HG02798 (cell line): ENCODE results near the gene TMEM119.
"Not testable (repeated sequence)": the region's sequence is repeated elsewhere in the genome, so short reads cannot be mapped to it uniquely, and the experiment has no call there.

Experiments used
- ATAC-seq: cut with Tn5 transposase; IDR thresholded peaks from one replicate; pipeline ENCODE4 v1.9.1; 2021; ENCODE audit warnings: mild to moderate bottlenecking; ENCODE audit not compliant: unreplicated experiment, poor library complexity

The TMEM119 gene

DNA sequence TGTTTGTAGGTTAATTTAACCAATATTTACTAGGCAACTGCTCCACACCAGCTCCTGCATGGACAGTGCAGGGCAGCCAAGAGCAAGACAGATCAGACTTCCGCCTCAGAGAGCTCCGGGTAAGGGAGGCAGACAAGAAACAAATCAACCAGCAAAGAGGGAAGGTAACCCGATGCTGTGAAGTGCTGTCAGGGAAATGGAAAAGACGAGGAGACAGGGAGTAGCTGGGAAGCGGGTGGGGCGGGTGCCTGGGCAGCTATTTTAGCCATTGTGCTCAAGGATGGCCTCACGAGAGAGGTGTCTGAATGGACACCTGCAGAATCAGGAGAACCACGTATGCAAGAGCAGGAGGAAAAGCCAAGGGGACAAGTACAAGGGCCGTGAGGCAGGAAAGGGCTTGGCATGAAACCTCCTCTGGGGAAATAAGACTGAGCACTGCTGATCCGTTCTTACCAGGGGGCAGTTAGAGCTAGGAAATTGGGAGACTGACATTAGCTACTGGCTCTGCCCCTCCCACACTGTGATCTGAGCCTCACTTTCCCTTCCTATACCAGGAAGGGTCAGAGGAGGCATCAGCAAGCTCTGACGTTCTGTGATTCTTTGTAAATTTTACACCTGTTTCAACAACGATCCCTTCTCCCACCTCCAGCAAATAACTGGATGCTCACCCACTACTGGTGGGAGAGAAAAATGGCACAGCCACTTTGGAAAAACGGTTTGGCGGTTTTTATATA lies 6.5 kb upstream of the TMEM119 start:
- no peak for ATAC-seq

- ATAC-seq = no peak
Observed at GRCh38 chr12:108603743-108604142, 5.9 kb upstream of the TMEM119 start.

DNA sequence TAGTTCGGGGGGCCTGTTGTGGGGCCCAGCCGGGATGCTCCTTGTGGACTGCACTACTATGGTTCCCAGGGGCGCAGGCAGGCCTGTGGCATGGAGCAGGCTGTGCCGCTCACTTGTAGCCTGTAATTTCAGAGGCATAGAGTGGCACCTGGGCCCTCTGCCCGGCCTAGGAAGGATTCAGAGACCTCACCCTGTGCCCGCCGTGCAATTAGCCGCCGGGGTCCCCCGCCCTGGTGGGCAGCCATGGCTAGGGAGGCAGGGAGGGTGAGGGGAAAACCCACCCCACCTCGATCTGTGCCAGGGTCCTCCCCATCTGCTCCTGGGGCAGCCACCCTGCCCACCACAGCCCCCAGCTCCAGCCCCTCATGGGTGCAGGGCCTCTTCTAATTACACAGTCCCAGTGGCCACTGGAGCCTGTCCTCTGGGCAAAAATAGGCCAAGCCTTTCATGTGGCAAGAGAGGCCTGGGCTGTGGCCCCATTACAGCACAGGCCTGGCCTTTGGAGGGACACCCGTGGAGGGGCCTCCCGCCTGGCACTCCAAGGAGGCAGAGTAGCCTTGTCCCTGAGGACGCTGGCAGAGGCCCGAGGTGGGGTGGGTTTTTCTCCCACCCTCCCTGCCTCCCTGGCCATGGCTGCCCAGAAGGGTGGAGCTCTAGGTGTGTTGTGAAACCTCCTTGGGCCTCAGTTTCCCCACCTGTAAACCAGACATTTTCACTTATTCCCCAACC lies 5.3 kb upstream of the TMEM119 start:
- no peak for ATAC-seq

GRCh38 chr12:108602209-108602705 lies 4.4 kb upstream of the TMEM119 start:
- ATAC-seq = no peak

- no peak for ATAC-seq
Observed at GRCh38 chr12:108600702-108601007, 2.8 kb upstream of the TMEM119 start.

GRCh38 chr12:108599948-108600701 lies 2.2 kb upstream of the TMEM119 start:
- ATAC-seq = no peak

DNA sequence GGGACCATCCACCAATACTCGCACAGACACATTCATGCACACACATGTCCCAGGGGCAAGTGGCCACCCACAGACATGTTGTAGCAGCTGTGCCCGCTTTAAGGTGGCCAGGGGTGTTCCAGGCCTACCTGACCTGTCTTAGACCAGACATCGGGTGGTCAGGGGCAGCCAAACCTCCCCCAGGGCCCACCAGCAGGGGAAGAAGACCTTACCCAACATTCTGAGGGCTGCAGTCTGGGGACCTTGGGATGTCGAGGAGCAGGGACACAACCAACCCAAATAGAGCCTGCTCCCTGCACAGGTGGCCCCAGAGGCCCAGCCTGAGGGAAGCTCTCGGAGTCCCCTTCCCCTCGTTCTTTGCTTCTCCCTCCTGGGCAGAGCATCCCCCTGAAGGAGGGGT lies 1.7 kb upstream of the TMEM119 start:
- ATAC-seq = no peak

DNA sequence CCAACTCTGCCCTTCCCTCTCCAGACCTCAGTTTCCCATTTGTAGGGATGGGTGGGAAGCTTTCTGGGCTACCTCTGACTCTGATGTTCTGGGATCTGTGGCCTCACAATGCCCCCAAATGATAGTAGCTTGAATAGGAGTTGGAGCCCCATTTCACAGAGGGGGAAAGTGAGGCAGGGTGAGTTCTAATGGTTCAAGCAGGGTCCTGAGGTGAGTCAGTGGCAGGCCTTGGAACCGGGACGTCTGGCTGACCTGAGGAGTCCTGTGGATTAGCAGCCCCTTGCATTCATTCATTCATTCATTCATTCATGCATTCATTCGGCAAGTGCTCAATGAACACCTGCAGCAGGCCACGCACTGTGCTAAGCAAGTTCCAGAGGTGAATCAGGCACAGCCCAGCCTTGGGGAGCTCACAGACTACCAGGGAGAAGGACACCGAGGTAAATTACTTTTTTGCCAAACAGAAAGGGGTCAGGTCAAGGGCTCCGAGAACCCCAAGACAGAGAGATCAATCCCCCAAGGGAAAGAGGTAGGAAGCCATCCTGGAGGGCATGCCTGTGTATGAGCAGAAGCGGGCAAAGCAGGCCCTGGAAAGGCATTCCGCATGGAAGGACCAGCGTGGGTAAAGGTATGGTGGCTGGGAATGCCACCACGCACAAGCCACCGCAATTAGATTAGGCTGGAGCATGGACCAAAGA lies 818 bp upstream of the TMEM119 start:
- no peak for ATAC-seq

DNA sequence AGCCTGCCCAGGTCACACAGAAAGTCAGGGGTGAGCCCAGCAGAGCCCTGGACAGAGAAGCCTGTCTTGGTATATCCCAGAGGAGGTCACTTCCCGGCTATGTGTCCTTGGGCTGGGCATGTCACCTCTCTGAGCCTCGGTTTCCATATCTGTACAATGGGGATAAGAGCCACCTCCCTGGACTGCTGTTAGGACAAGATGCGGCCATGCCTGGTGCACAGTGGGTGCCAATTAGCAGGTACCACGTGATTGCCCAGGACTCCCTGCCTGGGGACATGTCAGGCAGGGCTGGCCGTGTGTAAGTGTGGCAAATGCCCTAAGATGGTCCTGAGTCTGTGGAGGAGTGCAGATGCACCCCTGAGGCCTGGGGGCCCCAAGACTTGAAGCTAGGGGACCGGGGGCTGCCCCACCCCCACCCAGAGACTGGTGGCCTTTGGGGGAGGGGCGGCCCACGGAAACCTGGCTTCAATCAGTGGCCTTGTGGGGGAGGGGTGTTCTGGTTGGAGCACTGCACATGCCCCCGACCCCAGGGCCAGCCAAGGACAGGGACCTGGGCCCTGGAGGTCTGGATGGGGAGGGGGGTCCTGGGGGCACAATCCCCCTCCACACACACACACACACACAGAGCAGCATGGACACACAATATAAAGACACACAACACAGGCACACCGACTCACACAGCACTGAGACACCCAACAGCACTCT lies 878 bp downstream of the TMEM119 start:
- no peak for ATAC-seq

GRCh38 chr12:108595711-108596647 lies 1.9 kb downstream of the TMEM119 start:
- ATAC-seq = no peak

- ATAC-seq = no peak
Observed at GRCh38 chr12:108594960-108595710, 2.7 kb downstream of the TMEM119 start.

DNA sequence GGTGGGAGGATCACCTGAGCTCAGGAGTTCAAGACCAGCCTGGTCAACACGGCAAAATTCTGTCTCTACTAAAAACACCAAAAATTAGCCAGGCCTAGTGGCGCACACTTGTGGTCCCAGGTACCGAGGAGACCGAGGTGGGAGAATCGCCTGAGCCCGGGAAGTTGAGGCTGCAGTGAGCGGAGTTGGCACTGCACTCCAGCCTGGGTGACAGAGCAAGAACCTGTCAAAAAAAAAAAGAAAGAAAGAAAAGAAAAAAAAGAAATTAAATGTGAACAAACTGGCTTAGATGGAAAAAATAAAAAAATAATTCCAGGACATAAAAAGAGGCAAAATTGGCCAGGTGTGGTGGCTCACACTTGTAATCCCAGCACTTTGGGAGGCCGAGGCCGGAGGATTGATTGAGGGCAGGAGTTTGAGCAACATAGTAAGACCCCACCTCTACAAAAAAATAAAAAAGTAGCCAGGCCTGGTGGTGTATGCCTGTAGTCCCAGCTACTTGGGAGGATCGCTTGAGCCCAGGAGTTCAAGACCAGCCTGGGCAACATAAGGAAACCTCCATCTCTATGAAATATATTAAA lies 3.5 kb downstream of the TMEM119 start:
- no peak for ATAC-seq

- no peak for ATAC-seq
Observed at GRCh38 chr12:108592033-108592909, 5.6 kb downstream of the TMEM119 start.

DNA sequence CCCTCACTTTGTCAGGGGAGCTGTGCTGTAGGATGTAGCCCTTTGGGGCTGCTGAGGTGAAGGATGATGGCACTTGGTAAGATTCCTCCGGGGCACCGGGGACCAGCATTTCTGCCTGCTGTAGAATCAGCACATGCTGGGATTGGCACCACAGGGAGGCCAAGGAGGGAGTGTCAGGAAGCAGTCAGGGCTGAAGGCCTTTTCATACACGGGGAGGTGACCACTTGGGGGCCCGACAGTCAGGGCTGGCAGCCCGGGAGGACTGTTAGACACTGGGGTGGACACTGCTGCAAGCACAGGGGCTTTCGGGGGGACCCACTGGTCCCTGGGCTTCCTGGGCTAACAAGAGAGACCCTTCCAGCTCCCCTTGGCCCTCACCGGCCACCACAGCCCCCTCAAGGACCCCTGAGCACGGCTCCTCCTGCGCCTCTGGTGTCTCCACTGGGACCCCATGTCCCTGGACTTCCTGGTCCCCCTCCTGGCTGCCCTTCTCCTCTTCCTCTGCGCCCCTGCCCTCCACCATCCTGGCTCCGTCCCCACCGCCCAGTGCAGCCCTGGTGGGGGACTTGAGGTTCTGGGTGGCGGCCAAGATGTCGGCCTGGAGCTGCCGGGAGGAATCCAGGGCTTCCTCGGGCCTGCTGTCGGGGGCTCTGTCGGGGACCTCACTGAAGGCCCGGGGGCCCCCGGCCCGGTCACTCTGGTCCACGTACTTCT lies 6.5 kb downstream of the TMEM119 start:
- ATAC-seq = no peak

- ATAC-seq = not testable (repeated sequence)
Observed at GRCh38 chr12:108590463-108590862, 7.4 kb downstream of the TMEM119 start.

- ATAC-seq = no peak
Observed at GRCh38 chr12:108589840-108590229, 8.0 kb downstream of the TMEM119 start.
